Gastrocnemius medialis (tissue), 4 donors: ENCODE data around the gene CHCHD3.

Experiments used
- POLR2A ChIP-seq, 2 donors: fragments of 450-650 bp; IDR thresholded peaks; one replicate each; pipeline ENCODE4 v1.6.1; 2017; ENCODE audit warnings: antibody characterized with exemption in 2 of 2, mild to moderate bottlenecking in 2 of 2, moderate library complexity in 2 of 2
- TF ChIP-seq, protein P1 (sequence below), 5 experiments: fragments of 450-650 bp in 3 of 5; fragments of 200-600 bp in 2 of 5; sonication (generic) in 2 of 5; IDR thresholded peaks in 4 of 5; conservative IDR thresholded peaks in 1 of 5; 1 replicate in 4 of 5; 2 replicates in 1 of 5; pipeline ENCODE4 v1.5.1; 2016 to 2019; ENCODE audit warnings: antibody characterized with exemption in 5 of 5, mild to moderate bottlenecking in 3 of 5, moderate library complexity in 3 of 5

DNA sequence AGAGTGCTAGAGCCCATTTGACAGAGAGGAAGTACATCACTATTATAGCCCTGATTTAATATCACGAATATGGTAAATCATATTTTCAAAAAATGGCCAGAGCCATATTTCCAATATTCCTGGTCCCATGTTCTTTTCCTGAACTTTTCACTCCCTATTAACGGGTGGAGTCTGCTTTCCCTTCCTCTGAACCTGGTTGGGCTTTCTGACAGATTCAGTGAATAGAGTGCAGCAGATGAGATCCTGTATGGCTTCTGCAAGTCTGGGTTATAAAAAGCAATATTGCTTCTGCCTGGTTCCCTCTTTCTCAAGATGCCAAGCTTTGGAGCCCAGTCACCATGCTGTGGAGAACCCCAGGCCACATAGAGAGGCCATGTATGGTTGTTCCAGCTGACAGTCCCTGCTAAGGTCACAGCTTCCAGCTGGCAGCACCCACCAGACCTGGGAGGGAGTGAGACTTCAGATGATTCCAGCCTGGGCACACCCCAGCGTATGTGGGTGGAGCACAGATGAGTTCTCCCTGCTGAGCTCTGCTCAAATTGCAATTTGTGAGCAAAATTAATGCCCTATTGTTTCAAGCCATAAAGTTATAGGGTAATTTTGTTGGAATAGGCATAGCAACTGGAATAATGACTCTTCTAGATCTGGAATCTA, 17.9 kb upstream of the CHCHD3 start:
- TF ChIP-seq, protein P1, sequence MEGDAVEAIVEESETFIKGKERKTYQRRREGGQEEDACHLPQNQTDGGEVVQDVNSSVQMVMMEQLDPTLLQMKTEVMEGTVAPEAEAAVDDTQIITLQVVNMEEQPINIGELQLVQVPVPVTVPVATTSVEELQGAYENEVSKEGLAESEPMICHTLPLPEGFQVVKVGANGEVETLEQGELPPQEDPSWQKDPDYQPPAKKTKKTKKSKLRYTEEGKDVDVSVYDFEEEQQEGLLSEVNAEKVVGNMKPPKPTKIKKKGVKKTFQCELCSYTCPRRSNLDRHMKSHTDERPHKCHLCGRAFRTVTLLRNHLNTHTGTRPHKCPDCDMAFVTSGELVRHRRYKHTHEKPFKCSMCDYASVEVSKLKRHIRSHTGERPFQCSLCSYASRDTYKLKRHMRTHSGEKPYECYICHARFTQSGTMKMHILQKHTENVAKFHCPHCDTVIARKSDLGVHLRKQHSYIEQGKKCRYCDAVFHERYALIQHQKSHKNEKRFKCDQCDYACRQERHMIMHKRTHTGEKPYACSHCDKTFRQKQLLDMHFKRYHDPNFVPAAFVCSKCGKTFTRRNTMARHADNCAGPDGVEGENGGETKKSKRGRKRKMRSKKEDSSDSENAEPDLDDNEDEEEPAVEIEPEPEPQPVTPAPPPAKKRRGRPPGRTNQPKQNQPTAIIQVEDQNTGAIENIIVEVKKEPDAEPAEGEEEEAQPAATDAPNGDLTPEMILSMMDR (IDR thresholded peaks at IDR 0.05 in 4 of 5, conservative IDR thresholded peaks at IDR 0.05 in 1 of 5): no peak
- no peak for TF ChIP-seq POLR2A (IDR thresholded peaks at IDR 0.05)
